Muscle of leg (tissue), 11 donors: ENCODE data around the gene TMEM187. TPM values are rescaled to one million over a fixed set of nuclear protein-coding genes. Genes with fewer than 3 reads are reported as not detected.
A peak's percentile ranks its signal among the peaks of the same experiment; 100 is the strongest.

Source experiments
- DNase-seq: peaks from one replicate; pipeline ENCODE4 v3.0.0; 2013
- H3K27ac ChIP-seq: one replicate; pipeline ENCODE4 v1.5.1; 2013; ENCODE audit warnings: mild to moderate bottlenecking, low read length, control low read depth
- H3K27me3 ChIP-seq: one replicate; pipeline ENCODE4 v1.6.1; 2013; ENCODE audit warnings: low read length; ENCODE audit not compliant: control insufficient read depth, insufficient read depth
- H3K36me3 ChIP-seq: one replicate; pipeline ENCODE4 v1.6.1; 2013; ENCODE audit warnings: low read length; ENCODE audit not compliant: control insufficient read depth, insufficient read depth
- H3K4me1 ChIP-seq: one replicate; pipeline ENCODE4 v1.6.1; 2013; ENCODE audit warnings: low read length; ENCODE audit not compliant: control insufficient read depth, insufficient read depth
- H3K4me3 ChIP-seq: one replicate; pipeline ENCODE4 v1.5.1; 2013; ENCODE audit warnings: low read length, control low read depth
- H3K9me3 ChIP-seq: replicated peaks from 2 replicates; pipeline ENCODE4 v1.6.1; 2013; ENCODE audit warnings: low read depth, low read length; ENCODE audit not compliant: control insufficient read depth
- WGBS: methylation state at CpG from one replicate; pipeline ENCODE4 v1.1.5; 2013; ENCODE audit warnings: missing lambda C conversion rate; ENCODE audit not compliant: insufficient coverage; 5-methylcytosine and 5-hydroxymethylcytosine counted together
- polyA plus RNA-seq, 8 donors: library from polyadenylated mRNA; unstranded; fragments of 120-200 nt; gene quantifications; one replicate each; pipeline versions ENCODE4 v1.2.1 to v1.2.3, GENCODE V29; 2013; ENCODE audit warnings: inconsistent platforms in 1 of 8, low replicate concordance in 1 of 8; ENCODE audit not compliant: insufficient read length in 8 of 8, insufficient read depth in 1 of 8
- total RNA-seq: library from RNA; stranded (reverse); fragments of 120-200 nt; gene quantifications from one replicate; pipeline ENCODE4 v1.2.4, GENCODE V29; 2013

The TMEM187 gene
- total and polyA plus RNA-seq, 9 donors = 3.3 to 6.8 (median 5.3) TPM

DNA sequence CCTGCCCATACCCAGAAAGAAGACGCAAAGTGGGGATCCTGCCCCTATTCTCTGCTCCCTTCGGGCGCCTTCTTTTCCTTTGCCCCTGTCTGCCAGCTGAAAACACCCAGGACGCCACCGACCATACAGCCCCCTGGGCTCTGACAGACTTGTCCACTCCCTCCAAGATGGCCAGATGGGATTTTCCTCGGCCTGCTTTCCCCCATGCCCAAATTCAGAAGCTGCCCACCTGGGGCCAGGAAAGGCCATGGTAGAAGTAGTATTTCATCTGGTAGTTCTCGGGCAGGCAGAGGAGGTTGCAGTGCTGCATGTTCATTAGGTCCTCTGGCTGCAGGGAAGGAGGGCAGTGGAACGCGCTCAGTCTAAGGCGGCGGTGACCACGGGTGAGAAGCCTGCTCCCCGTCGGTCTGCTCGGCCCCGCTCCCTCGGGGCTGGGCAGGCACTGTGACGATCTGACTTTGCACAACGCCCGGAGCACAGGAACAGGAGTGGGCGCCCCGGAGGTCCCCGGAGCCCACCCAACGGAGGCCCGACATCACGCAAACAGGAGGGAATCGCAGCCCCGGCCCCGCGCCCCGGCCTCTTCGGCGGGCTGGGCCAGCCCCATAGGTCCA is 38.3 kb upstream of the TMEM187 start:
- peaks cover 12% of the 10 kb centered on the region for H3K4me1 ChIP-seq
- WGBS = 28% methylated on average over 32 of the region's 33 CpGs
- H3K9me3 ChIP-seq = no peaks in the 10 kb centered on the region
- H3K36me3 ChIP-seq = peaks cover 33% of the 10 kb centered on the region
- no peak for DNase-seq
- H3K27ac ChIP-seq = no peak overlapping the region
- peaks cover 29% of the 10 kb centered on the region for H3K27me3 ChIP-seq
- H3K4me3 ChIP-seq = peak overlapping the region; percentile 64

DNA sequence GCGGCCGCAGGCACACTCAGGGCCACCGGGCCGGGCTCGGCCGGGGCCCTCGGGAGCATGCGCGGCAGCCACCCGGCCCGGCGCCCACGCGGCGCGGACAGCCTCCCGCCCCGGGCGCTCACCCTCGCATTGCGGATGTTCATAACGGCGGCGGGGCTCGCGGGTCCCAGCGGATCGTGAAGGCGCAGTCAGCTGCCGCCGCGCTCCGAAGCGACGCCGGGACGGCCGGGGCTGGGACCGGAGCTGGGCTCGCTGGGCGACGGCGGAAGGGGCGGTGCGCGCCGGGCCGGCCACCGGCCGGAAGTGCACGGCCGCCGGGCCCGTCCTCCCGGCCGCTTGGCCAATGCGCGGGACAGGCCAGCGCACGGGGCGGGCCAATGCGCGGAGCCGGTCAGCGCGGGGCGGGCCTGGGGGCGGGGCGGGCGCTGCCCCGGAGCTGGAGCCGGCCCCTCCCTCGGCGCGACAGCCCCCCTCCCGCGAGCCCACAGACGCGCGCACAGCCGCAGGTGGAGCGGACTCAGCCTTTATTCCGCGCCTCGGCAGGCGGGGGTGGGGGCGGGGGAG is 37.7 kb upstream of the TMEM187 start, which contains the start of gene NAA10:
Gene NAA10, minus strand, starts transcription at position 276 of the 564 bp plus-strand sequence. Its CDS starts 133 bp downstream, at position 143.
- peaks cover 35% of the 10 kb centered on the region for H3K27me3 ChIP-seq
- no peak within 1 kb of the TSS for H3K27ac ChIP-seq
- peak within 1 kb of the TSS; percentile 64 for H3K4me3 ChIP-seq
- WGBS = 16% methylated on average over 70 of the region's 87 CpGs
- peaks cover 12% of the 10 kb centered on the region for H3K4me1 ChIP-seq
- H3K9me3 ChIP-seq = no peaks in the 10 kb centered on the region
- peak; percentile 91 for DNase-seq
- H3K36me3 ChIP-seq = peaks cover 30% of the 10 kb centered on the region

DNA sequence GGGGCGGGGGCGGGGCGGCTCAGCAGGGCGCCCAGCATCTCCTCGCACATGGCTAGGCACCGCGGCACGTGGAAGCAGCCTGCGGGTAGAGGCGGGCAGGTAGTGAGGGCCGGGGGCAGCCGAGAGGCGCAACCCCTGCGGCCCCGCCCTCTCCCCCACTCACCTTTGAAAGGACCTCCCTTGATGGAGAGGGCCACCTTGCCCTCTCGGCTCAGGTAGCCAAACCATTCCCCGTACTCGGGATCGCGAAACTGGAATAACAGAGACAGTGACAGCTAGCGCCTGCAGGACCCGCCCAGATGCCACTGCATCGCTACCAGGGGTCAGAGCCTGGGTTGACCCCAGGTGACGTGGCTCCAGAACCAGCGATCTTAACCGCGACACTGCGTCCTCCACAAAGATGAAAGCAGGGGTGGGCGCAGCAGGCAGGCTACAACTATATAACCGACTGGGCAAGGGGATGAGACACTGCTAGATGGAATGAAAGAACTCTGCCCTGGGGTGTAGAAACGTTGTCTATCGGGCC is 37.2 kb upstream of the TMEM187 start:
- WGBS = 40% methylated on average over 21 of the region's 32 CpGs
- Histone ChIP-seq H3K36me3 (peaks cover 28% of the 10 kb centered on the region), H3K9me3 (no peaks in the 10 kb centered on the region), H3K27ac (no peak overlapping the region), H3K4me3 (peak overlapping the region; percentile 33), H3K27me3 (peaks cover 40% of the 10 kb centered on the region), H3K4me1 (peaks cover 12% of the 10 kb centered on the region)
- no peak for DNase-seq

DNA sequence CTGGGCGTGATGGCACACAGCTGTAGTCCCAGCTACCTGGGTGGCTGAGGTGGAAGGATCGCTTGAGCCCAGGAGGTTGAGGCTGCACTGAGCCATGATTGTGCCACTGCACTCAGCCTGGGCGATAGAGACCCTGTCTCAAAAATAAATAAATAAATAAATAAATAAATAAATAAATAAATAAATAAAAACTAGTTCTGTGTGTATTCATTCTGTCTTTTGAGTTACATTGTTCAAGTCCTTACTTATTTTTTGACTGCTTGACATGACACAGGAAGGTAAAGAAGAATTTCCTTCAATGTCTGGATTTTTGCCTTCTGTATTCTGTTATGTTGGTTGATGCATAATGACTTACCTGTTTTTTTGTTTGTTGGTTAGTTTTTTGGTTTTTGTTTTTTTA is 35.5 kb upstream of the TMEM187 start:
- Histone ChIP-seq H3K4me1 (peaks cover 12% of the 10 kb centered on the region), H3K9me3 (no peaks in the 10 kb centered on the region), H3K27me3 (peaks cover 37% of the 10 kb centered on the region), H3K36me3 (peaks cover 13% of the 10 kb centered on the region), H3K4me3 (no peak overlapping the region), H3K27ac (no peak overlapping the region)
- WGBS = no CpG with 5 or more reads among the region's 3 CpGs
- no peak for DNase-seq

DNA sequence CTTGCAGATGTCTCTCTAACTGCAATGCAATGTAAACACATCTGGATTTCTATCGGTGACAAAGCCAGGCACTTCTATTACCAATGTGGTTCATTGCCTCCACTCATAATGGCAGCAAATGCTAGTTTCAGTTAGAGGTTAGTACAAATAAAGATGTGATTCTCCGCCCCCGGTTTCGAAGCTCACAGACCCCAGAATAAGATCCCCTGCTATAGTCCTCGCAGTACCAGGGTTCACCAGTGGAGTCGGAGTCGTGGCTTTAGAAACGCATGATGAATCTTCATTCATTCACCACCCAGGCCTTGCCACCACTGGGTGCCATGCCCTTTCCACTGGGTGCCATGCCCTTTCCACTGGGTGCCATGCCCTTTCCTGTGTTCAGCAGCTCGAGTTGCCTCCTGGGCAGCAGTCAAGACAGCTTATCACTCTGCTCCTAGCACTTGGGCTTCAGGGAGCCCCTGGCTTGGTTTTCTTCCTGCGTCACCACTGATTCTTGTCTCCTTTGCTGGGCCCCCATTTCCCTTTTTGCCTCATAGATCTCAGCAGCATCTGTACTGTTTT is 34.2 kb upstream of the TMEM187 start:
- H3K4me1 ChIP-seq = peaks cover 12% of the 10 kb centered on the region
- 77% methylated on average over 9 of the region's 10 CpGs for WGBS
- no peak for DNase-seq
- H3K27ac ChIP-seq = no peak overlapping the region
- H3K27me3 ChIP-seq = peaks cover 44% of the 10 kb centered on the region
- H3K36me3 ChIP-seq = peaks cover 3% of the 10 kb centered on the region
- H3K4me3 ChIP-seq = no peak overlapping the region
- no peaks in the 10 kb centered on the region for H3K9me3 ChIP-seq

DNA sequence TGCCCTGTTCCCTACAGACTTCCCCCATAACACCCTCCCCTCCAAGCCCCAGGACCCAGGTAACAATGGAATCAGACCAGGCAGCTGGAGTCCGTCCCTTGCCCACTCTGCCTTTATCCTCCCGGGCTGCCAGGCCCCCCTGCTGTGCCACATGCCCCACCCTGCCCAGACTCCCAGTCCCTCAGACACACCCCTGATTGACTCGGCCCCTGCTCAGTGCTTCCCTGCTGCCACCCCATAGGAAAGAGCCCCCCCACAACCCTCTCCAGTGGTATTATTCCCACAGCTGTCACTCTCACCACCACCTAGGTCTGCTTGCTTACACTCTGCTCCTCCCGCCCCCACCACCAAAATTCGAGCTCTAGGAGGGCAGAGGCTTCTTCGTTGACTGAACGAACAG is 33.0 kb upstream of the TMEM187 start:
- 51% methylated on average over 7 of the region's 7 CpGs for WGBS
- H3K4me3 ChIP-seq = no peak overlapping the region
- peaks cover 48% of the 10 kb centered on the region for H3K27me3 ChIP-seq
- H3K27ac ChIP-seq = no peak overlapping the region
- no peaks in the 10 kb centered on the region for H3K9me3 ChIP-seq
- peaks cover 6% of the 10 kb centered on the region for H3K4me1 ChIP-seq
- H3K36me3 ChIP-seq = no peaks in the 10 kb centered on the region
- DNase-seq = no peak

DNA sequence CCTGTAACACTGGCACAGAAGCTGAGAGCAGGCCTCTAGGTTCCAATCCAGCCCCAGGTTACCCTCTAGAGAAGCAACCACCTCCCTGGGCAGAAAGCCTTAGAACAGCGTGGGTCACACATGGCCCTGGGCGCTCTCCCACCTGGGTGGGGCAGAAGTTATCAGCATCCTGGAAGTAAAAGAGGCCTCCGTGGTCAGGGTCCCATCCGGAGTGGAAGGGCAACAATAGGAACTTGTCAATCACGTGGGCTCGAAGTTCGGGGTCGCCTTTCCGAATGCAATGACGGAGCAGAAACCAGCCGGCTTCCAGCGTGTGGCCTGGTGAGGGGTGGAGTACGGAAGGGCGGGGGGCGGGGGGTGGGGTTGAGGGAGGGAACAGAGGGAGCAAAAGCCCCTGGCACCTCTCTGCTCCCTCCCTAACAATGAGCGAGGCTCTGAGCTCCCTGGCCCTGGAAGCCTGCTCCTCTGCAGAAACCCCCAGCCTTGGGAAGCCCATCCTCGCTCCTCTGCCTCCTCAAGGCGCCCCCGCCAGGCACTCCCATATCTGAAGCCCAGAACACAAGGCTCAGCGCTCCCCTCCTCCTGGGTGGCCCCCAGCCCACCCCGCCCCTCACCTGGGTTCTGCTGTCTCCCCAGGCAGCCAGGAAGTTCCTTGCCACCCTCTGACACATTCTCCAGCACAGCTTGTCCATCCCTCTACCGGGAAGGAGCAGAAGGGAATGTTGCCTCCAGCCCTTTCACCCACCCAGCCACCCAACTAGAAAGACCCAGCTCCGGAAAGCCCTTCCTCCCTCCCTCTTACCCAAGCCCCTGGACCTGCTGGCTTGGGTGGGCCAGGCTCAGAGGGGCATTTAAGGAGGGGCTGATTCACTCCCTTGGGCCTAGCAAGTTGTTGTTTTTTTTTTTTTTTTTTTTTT is 31.0 kb upstream of the TMEM187 start:
- no peaks in the 10 kb centered on the region for H3K9me3 ChIP-seq
- 30% methylated on average over 9 of the region's 23 CpGs for WGBS
- no peaks in the 10 kb centered on the region for H3K36me3 ChIP-seq
- H3K27me3 ChIP-seq = peaks cover 44% of the 10 kb centered on the region
- peaks cover 2% of the 10 kb centered on the region for H3K4me1 ChIP-seq
- no peak overlapping the region for H3K27ac ChIP-seq
- DNase-seq = no peak
- H3K4me3 ChIP-seq = no peak overlapping the region

DNA sequence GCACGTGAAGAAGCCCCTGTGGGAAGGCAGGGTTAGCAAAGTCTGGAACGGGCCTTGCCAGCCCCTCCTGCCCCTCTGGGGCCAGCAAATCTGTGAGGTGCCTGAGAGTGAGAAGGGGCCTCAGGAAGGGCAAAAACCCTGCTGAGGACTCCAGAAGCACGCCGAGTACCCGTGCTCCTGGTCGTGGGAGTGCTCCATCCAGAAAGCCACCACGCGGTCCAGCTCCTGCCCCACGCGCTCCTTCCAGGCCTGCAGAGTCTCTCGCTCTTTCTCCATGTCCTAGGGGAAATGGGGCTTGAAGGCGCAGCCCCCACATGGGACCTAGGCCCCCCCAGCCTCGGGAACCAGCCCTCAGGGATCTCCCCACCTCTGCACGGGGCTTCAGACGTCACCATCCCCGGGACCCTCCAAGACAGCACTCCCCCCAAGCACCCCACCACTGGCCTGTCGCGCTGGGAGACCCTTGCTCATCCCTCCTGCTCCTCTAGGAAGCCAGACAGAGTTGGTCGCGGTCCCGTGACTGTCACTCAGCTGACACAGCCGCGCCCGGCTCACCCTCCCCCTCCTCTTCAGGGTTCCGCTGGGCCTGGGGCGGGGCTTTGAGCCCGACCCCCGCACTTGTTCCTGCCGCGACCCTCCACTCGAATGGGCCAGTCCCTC is 28.3 kb upstream of the TMEM187 start, which contains the start of gene RENBP:
Gene RENBP, minus strand, starts transcription at position 504 of the 660 bp plus-strand sequence. Its CDS starts 33 bp downstream, at position 471.
- H3K27ac ChIP-seq = no peak within 1 kb of the TSS
- peaks cover 17% of the 10 kb centered on the region for H3K36me3 ChIP-seq
- peaks cover 14% of the 10 kb centered on the region for H3K4me1 ChIP-seq
- peak within 1 kb of the TSS; percentile 12 for H3K4me3 ChIP-seq
- DNase-seq = no peak
- H3K27me3 ChIP-seq = peaks cover 36% of the 10 kb centered on the region
- H3K9me3 ChIP-seq = no peaks in the 10 kb centered on the region
- 46% methylated on average over 22 of the region's 31 CpGs for WGBS

DNA sequence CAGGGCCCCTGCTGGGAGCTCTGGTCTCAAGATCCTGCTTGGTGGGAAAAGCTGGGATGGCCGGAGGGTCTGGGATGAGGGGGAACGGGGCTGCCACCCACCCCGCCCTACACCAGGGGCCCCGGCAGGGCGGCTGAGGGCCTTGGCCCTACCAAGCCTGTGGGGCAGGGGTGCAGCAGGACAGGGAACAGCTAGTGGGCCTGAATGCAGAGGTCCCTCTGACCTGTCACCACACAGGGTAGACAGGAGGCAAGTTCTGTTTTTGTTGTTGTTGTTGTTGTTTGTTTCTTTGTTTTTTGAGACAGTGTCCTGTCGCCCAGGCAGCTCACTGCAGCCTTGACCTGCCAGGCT is 27.8 kb upstream of the TMEM187 start:
- no peaks in the 10 kb centered on the region for H3K9me3 ChIP-seq
- H3K4me1 ChIP-seq = peaks cover 20% of the 10 kb centered on the region
- H3K36me3 ChIP-seq = peaks cover 22% of the 10 kb centered on the region
- no peak overlapping the region for H3K27ac ChIP-seq
- 86% methylated on average over 1 of the region's 6 CpGs for WGBS
- DNase-seq = no peak
- H3K27me3 ChIP-seq = peaks cover 31% of the 10 kb centered on the region
- H3K4me3 ChIP-seq = no peak overlapping the region
